Limb (tissue), 2 donors: ENCODE data around the gene CPE.
"Not testable (repeated sequence)": the region's sequence is repeated elsewhere in the genome, so short reads cannot be mapped to it uniquely, and the experiment has no call there.

Experiments
- DNase-seq, 2 donors: peaks; one replicate each; pipeline ENCODE4 v3.0.0-alpha.2; 2016; ENCODE audit errors: extremely low spot score in 2 of 2

The CPE gene

DNA sequence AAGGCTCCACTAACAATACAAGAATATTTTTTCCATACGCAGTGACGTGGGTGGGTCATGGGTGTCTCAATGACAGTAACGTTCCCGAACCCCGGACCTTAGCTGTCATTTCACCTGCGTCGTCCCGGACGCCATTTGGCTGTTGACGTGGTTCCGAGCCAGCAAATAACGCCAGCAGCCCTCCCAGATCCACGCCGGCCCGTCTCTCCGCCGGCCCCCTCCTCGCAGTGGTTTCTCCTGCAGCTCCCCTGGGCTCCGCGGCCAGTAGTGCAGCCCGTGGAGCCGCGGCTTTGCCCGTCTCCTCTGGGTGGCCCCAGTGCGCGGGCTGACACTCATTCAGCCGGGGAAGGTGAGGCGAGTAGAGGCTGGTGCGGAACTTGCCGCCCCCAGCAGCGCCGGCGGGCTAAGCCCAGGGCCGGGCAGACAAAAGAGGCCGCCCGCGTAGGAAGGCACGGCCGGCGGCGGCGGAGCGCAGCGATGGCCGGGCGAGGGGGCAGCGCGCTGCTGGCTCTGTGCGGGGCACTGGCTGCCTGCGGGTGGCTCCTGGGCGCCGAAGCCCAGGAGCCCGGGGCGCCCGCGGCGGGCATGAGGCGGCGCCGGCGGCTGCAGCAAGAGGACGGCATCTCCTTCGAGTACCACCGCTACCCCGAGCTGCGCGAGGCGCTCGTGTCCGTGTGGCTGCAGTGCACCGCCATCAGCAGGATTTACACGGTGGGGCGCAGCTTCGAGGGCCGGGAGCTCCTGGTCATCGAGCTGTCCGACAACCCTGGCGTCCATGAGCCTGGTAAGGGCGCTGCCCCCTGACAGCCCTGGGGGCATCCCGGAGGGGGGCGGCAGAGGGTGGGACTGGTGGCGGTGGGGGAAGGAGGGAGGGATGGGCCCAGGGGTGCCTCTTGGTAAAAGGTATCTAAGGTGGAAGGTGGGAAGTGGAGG lies at the start of gene CPE:
CPE (plus strand) TSS at position 264 of the 933 bp plus-strand sequence; CDS start at position 478, 214 bp downstream.
- DNase-seq, result peak; percentile 56 to 89

DNA sequence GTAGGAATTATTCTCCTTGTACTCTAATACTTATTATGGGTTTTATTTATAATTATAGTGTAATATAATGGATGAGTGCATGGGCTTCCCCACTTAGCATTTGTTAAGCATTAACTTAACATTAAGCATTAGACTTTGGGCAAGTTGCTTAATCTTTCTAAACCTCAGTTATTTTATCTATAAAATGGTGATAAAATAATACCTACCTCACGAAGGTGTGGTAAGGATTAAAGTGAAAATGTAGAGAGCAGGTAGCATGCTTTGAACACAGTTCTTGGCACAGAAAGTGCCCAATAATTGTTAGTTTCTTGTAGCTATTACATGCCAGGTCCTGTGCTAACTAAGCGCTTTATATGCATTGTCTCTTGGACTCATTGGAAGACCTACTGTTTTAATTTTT lies 48.7 kb upstream of the CPE start:
- DNase-seq, result no peak

DNA sequence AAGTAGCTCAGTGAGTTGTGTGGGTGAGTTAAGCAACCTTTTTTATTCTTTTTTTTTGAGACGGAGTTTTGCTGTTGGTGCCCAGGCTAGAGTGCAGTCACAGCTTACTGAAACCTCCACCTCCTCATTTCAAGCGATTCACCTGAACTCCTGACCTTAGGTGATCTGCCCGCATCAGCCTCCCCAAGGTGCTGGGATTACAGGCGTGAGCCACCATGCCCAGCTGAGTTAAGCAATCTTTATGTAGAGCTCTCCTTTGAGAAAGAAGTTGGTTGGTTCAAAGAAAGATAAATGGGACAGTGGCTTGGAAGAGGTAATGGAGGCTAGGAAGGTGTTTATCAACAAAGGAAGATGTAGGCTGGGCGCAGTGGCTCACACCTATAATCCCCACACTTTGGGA lies 48.1 kb upstream of the CPE start:
- no peak for DNase-seq

DNA sequence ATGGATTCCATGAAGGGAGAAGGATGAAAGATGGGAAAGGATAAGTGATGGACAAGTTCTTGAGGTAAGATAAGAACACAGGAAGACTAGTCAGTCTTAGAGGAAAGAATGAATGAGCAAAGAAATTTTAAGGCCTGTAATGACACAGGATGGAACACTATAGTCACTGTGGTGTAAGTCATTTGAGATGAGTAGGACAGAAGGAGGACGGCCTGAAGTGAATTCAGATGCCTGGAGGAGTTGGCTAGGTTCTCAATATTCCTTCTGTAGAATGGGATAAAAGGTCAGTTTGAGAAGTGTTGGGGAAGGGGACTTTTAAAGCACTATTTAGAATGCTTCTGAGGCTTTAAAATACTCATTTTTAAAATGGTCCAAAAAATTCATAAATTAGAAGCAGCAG lies 47.4 kb upstream of the CPE start:
- DNase-seq, result no peak

DNA sequence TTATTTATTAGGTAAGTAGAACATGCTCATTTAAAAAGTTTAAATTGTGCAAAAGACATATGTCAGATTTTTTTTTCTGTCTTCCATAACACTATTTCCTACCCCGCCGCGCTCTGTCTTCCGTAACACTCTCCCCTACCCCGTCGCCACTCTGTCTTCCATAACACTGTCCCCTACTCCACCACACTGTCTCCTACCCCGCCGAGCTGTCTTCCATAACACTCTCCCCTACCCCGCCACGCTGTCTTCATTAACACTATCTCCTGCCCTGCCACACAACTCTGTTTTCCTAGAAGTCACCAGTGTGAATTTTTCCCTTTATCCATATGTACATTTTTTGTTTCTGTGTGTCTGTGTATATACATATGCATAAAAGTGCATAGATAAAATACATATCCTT lies 47.0 kb upstream of the CPE start:
- no peak for DNase-seq

DNA sequence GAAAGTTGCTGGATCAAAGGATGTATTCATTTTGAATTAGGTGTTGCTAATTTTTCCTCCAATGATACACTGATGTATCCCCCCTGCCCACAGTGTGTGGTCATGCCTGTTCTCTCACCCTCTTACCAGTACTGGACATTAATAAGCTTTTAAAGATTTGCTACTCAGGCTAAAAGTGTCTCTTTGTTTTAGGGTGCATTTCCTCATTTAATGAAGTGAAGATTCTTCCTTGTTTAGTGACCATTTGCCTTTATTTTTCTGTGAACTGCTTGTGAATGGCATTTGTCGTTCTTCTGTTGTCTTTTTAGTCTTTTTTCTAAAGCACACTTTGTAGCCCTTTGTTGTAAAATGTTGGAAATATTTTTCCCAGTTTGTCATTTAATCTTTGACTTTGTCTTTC lies 46.3 kb upstream of the CPE start:
- DNase-seq, result no peak

DNA sequence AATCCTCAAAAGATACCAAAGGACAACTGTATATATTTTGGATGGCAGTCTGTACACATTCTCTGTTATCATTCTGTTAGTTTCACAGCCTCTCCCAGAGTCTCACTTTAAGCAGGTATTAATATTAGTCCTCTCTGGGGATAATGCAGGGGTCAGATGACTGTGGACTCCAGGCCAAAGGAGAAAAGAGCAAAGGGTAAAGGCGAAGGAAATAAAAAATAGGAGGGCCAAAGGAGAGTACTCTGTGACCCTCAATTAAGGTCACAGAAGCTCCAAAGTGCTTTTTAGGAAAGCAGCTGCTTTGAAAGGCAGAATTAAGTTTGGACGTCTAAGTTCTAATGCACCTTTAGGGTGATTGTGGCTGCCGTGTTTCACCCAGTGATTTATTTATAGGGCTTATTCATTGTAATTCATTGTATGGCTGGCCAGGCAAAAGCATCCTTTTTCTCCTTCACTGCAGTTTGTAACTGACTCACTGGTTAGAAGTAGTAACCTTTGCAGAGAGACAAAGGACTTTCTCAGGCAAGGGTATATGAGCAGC lies 43.6 kb upstream of the CPE start:
- DNase-seq, result no peak

DNA sequence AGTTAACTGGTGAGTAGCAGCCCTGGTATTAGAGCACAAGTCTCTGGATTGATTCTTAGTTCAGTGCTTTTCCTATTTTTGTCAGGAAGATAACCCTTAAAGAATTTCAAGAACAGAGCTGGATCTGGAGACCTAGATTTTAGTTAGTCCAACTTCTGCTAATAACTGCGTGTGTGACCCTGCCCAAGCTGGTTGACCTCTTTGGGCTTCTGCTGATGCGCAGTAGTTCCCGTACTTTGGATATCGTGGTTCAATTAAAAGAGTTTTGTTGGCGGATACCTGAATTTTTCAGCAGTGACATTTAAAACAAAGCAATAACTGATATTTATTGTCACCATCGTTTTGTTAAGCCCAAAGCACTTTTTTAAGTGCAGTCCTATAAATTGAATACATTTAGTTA lies 42.1 kb upstream of the CPE start:
- no peak for DNase-seq

DNA sequence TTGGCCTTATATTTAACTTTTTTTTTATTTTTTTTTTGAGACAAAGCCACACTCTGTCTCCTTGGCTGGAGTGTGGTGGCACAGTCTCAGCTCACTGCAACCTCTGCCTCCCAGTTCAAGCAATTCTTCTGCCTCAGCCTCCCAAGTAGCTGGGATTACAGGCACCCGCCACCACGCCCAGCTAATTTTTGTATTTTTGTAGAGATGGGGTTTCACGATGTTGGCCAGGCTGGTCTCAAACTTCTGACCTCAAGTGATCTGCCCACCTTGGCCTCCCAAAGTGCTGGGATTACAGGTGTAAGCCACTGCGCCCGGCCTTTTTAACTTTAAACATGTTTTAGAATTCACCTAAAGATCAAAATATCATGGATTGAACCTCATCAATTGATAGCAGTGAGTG lies 36.5 kb upstream of the CPE start:
- DNase-seq, result not testable (repeated sequence)

DNA sequence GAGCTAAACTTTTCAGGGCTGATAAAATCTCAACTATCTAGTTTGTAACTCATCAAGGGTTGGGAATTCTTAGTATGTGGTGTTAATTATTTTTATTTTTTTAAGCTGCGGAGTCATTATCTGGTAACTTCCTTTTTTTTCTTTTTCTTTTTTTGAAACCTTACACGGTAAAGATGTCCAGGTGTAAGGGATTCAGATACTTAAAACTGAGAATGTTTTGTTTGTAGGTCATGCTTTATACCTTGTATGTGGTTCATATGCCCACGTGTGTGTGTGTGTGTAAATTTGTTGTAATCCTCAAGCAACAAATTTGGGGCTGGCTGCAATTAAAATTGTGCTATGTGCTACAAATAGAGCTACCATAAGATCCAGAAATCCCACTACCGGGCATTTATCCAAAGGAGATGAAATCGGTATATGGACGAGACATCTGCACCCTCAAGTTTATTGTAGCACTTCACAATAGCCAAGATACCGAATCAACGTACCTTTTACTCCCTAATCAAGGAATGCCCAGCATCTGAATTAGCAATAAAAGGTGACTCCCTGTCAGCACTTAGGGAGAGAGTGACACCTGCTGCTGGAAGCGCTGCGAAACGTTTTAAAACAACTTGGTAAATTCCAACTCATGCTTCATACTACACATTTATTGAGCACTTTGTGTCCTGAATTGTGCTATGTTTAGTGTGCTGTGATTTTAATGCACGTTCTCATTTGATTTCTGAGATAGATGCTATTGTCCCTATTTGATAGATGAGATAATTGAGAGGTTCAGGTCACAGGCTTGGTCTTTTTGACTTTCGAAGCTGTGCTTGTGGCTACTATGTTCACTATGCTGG lies 35.2 kb upstream of the CPE start:
- no peak for DNase-seq

DNA sequence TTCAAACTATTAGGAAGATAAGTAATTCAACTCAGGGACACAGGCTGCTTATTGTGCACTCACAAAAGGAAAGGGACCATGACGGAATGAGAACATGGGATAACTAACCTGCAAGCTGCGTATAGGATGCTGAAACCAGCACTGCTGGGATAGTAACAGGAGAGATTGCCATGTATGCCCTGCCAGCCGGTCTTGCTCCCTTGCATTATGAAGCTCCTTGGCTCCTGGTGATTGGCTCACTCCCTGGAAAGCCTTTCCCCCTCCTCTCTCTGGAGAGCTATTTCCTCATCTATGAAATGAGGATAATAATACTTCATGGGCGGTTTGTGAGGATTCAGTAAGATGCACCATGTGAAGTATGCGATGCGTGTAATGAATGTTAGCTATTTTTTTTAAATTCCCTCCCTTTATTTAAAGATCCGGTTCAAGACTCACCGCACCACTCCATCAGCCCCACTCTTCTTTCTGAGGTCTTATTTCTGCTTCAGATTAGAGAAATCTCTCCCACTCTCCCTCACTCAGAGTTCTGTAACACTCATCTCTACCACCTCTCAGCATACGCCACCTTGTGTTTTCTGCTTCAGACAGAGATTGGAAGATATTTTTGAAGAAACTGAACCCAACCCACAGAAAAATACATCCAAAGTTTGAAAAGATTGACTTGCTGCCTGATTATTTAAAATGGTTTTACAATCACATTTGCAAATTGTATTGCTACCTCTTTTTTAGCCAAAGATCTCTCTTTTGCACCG lies 33.0 kb upstream of the CPE start:
- DNase-seq, result no peak

DNA sequence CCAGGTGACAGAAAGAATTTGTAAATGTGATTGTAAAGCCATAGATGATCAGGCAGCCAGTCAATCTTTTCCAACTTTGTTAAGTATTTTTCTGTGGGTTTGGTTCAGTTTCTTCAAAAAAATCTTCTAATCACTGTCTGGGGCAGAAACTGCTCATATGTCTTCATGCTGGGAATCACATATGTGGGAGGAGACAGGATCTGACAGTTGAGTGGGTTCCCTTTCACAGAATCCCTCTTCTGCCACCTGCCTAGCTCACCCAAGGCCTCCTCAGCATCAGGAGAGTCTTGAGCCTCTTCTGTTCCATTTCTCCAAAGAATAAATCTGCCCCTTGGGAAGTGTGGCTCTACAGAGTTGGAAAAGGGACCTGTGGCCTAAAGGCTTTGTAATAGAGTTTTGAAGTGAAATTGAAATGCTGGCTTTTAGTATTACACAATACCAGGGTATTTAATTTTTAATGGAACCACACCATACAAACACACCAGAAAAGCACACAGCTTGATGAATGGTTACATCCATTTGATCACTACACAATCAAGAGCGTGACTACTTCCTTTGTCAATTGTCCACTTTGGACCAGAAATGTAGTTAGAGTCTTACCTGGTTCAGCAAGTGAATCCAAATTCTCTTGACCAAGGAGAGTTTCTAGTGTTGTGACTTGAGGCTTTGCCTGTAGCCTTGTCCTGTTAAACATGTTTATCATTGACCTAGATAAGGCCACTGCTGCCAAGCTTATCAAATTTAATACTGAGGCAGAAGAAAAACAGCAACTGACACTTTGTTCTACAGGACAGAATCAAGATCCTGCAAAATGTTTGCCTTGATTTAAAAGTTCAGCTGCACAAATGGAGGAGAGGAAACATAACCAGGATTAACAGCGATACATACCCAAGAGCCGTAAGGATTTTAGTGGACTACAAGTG lies 30.9 kb upstream of the CPE start:
- no peak for DNase-seq

DNA sequence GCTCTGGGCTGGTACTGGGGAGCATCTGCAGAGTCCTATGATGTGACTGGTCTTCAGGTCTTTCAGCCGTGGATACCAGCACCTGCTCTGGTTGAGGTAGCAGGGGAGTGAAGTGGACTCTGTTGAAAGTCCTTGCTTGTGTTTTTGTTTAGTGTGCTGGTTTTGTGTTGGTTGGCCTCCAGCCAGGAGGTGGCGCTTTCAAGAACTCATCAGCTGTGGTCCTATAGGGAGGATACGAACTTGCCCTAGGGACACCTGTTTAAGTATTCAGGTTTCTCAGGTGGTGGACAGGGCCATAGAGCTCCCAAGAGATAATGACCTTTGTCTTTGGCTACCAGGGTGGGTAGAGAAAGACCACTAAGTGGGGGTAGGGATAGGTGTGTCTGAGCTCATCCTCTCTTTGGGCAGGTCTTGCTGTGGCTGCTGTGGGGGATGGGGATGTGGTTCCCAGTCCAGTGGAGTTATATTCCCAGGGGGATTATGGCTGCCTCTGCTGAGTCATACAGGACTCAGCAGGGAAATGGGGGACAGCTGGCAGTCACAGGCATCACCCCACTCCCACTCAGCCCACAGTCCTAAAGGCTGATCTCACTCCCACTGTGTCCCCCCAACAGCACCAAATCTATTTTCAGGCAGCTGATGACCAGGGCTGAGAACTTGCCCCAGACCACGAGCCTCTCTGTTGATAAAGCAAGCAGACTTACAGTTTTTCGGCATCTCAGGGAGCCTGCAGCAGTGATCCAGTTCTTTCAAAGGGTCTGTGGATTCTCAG lies 27.3 kb upstream of the CPE start:
- no peak for DNase-seq

DNA sequence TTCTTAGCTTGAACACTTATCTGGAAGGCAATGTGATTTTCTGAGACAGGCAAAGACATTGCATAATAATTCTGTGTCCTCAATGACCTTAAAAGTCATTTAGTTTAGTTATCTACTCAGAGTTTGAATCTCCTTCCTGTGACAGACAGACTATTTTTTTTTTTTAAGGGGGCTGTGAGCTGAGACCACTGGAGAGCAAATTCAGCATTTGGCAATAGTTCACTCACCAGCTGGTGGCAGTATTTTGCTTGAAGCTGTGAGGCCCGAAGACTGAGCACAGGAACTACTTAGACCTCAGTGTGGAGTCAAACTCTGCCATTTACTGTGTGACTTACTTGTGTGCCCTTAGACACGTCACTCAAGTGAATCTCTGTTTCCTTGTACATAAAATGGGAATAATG lies 22.9 kb upstream of the CPE start:
- DNase-seq, result peak in 1 of 2 donors; percentile 51

DNA sequence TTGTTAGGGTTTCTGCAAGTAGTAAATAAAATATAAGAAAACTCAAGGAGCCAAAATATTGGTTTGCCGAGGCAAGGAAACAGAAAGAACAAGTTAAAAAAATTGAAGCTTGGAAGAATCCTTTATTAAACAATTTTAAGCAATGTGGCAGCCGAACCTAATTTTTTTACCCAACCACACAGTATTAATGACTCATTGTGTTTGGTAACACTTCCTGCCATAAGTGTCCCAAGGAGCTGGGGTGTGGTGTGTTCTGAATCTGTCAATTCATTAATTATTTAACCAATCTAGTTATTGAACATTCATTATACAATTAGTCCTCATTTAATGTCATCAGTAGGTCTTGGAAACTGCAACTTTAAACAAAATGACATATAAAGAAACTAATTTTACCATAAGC lies 19.3 kb upstream of the CPE start:
- DNase-seq, result no peak

DNA sequence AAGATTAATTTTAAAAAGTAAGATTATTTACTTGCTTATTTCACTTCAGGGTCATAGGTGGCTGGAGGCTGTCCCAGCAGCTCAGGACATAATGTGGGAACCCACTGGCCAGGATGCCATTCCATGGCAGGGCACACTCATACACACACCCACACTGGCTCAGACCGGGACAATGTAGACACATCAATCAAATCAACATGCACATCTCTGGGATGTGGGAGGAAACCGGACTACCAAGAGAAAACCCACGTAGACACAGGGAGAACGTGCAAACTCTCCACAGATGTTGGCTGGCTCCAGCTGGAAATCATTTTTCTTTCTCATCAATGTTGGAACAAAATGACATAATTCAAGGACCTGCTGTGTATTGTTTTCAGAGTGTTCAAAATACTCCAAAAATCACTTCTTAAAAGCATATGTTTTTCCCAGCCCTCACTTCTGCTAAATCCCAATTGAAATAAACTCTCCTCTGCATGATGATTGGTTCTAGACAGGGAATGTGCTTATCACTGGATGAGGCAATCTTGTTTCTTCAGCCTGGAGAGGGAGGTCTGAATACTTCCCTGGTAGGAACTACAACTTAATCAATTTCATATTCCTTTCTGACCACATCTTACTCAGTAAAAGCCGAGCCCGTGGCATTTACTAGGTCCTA lies 18.6 kb upstream of the CPE start:
- DNase-seq, result peak in 1 of 2 donors; percentile 40

DNA sequence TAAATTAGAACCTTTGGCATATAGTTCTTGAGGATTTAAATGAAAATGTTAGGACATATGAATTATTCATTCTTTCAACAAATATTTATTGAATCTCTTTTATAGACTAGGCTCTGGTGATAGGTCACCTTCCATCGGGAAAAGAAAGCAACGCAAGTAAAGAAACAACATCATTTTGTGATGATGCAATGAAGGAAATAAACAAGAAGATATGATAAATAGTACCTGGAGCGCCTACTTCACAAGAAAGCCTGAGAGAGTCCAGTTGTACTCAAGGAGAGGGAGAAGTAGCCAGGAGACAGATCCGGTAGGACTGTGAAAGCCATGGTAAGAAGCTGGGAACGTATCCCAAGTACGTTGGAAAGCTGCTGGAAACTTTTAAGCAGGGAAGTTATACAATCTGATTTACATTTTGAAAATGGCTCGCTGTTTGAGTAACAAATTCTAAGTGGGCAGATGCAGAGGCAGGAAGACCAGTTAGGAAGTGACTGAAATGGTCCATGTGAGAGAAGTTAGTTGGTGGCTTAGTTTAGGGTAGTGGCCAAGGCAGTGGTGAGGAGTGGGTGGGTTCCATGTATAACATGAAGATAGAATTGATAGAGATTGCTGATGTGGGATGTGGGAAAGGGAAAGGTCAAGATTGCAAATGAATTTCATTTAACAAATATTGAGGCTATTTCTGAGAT lies 17.7 kb upstream of the CPE start:
- no peak for DNase-seq

DNA sequence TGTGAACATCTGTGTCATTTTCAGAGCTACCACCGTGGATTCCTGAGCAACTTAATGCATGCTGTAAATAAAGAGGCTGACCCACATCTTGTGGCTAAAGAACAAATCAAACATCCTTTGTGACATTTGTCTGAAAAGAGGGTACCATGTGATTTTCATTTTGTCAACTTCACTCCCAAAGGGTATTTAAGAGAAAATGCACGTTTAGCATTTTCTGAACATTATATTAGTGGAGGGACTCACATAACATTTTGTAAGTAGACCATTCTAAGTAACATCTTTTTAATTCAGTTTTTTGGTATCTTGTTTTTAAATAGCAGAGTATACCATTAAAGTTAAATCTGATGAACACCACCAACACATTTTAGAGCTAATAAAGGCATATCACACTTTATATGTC lies 17.0 kb upstream of the CPE start:
- DNase-seq, result no peak
